CD4-positive, CD25-positive, alpha-beta regulatory T cell (primary cell): ENCODE results near the gene C12orf43. TPM values are rescaled to one million over a fixed set of nuclear protein-coding genes. Genes with fewer than 3 reads are reported as not detected.

Experiments
- ATAC-seq, 2 donors: fragments of 150-1000 bp; cut with Tn5 transposase; one replicate each; pipeline ENCODE4 v1.10.0; 2021; ENCODE audit warnings: low read depth in 2 of 2, moderate number of reproducible peaks in 2 of 2, moderate library complexity in 1 of 2
- DNase-seq, 3 donors: peaks; one replicate each; pipeline versions ENCODE4 v3.0.0 to v3.0.0-alpha.2; 2012 to 2022; ENCODE audit warnings: mixed read lengths in 1 of 3
- H3K27ac ChIP-seq: one replicate; pipeline ENCODE4 v1.7.0; 2013; ENCODE audit warnings: mild to moderate bottlenecking, low read length; ENCODE audit not compliant: insufficient read depth, poor library complexity, severe bottlenecking
- H3K27me3 ChIP-seq: one replicate; pipeline ENCODE4 v1.7.0; 2013; ENCODE audit warnings: low read length; ENCODE audit not compliant: control insufficient read depth, insufficient read depth
- H3K36me3 ChIP-seq: one replicate; pipeline ENCODE4 v1.7.0; 2013; ENCODE audit warnings: mild to moderate bottlenecking, low read length, moderate library complexity; ENCODE audit not compliant: control insufficient read depth, insufficient read depth
- H3K4me1 ChIP-seq: 2 replicates; pipeline ENCODE4 v1.7.0; 2013; ENCODE audit warnings: mild to moderate bottlenecking, low read length; ENCODE audit not compliant: insufficient read depth, control insufficient read depth, poor library complexity, severe bottlenecking
- H3K4me3 ChIP-seq: one replicate; pipeline ENCODE4 v1.7.0; 2013; ENCODE audit warnings: low read depth, mild to moderate bottlenecking, low read length, moderate library complexity
- H3K9me3 ChIP-seq, 2 experiments: 1 replicate in 1 of 2; 2 replicates in 1 of 2; pipeline ENCODE4 v1.7.0; 2013; ENCODE audit warnings: low read length in 2 of 2, mild to moderate bottlenecking in 1 of 2, moderate library complexity in 1 of 2; ENCODE audit not compliant: control insufficient read depth in 2 of 2
- H3K27ac Mint-ChIP-seq, 3 donors: one replicate each; pipeline ENCODE4 v1.8.0; 2020 to 2022; ENCODE audit warnings: mild to moderate bottlenecking in 3 of 3, mixed read lengths in 3 of 3, moderate library complexity in 2 of 3
- H3K27me3 Mint-ChIP-seq: one replicate; pipeline ENCODE4 v1.8.0; 2022; ENCODE audit warnings: mild to moderate bottlenecking, mixed read lengths
- H3K36me3 Mint-ChIP-seq: one replicate; pipeline ENCODE4 v1.8.0; 2020; ENCODE audit warnings: mixed read lengths
- H3K4me1 Mint-ChIP-seq, 4 donors: one replicate each; pipeline ENCODE4 v1.8.0; 2020 to 2022; ENCODE audit warnings: mixed read lengths in 4 of 4, mild to moderate bottlenecking in 1 of 4
- H3K4me3 Mint-ChIP-seq, 4 donors: one replicate each; pipeline ENCODE4 v1.8.0; 2020 to 2022; ENCODE audit warnings: mild to moderate bottlenecking in 4 of 4, mixed read lengths in 4 of 4, moderate library complexity in 3 of 4
- H3K9me3 Mint-ChIP-seq, 7 donors: one replicate each; pipeline ENCODE4 v1.8.0; 2020 to 2022; ENCODE audit warnings: mixed read lengths in 7 of 7, mild to moderate bottlenecking in 3 of 7, moderate library complexity in 2 of 7
- polyA plus RNA-seq, 4 donors: library from polyadenylated mRNA; unstranded; fragments of 300-500 nt; fragmentation: Illumina TruSeq; gene quantifications; one replicate each; pipeline ENCODE4 v1.2.3, GENCODE V29; 2021
- total RNA-seq: library from RNA; stranded (reverse); gene quantifications from one replicate; pipeline ENCODE4 v1.2.3, GENCODE V29; 2022

The C12orf43 gene
- total and polyA plus RNA-seq, 5 donors from 2014 or later = 12.1 to 16.1 (median 15.0) TPM

DNA sequence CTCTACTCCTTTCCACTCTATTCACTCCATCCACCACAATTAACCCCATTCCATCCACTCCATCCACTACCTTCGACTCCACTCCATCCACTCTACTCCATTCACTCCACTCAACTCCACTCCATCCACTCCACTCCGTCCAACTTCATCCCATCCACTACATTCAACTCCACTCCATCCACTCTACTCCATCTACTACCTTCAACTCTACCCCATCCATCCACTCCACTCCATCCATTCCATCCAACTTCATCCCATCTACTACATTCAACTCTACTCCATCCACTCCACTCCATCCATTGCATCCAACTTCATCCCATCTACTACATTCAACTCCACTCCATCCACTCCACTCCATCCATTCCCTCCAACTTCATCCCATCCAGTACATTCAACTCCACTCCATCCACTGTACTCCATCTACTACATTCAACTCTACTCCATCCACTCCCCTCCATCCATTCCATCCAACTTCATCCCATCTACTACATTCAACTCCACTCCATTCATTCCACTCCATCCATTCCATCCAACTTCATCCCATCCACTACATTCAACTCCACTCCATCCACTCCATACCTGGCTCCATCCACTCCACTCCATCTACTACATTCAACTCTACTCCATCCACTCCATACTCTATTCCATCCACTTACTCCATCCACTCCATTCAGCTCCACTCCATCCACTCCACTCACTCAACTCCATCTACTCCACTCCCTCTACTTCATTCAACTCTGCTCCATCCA is 21.5 kb downstream of the C12orf43 start:
- Mint-ChIP-seq H3K9me3 (peaks cover 0 to 2% (median 0%) of the 10 kb centered on the region in 7 donors), H3K4me3 (no peak overlapping the region), H3K27ac (no peak overlapping the region), H3K36me3 (no peaks in the 10 kb centered on the region), H3K4me1 (no peaks in the 10 kb centered on the region), H3K27me3 (peaks cover 13% of the 10 kb centered on the region)
- Histone ChIP-seq H3K4me3 (no peak overlapping the region), H3K9me3 (no peaks in the 10 kb centered on the region), H3K27ac (no peak overlapping the region), H3K4me1 (no peaks in the 10 kb centered on the region), H3K27me3 (no peaks in the 10 kb centered on the region), H3K36me3 (no peaks in the 10 kb centered on the region)
- DNase-seq = no peak
- ATAC-seq = no peak

DNA sequence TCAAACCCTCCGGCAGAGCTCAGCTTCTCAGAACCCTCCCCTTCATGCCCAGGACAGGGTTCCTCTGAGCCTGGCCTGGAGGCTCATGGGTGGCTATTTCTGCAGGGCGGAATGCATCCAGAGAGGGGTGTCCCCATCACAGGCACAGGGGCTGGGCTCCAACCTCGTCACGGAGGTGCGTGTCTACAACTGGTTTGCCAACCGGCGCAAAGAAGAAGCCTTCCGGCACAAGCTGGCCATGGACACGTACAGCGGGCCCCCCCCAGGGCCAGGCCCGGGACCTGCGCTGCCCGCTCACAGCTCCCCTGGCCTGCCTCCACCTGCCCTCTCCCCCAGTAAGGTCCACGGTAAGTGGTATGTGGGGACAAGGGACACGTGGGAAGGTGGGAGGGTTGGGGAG is 22.2 kb downstream of the C12orf43 start:
- H3K9me3 ChIP-seq = no peaks in the 10 kb centered on the region
- Mint-ChIP-seq H3K9me3 (peaks cover 0 to 2% (median 0%) of the 10 kb centered on the region in 7 donors), H3K4me3 (no peak overlapping the region), H3K27ac (no peak overlapping the region), H3K36me3 (no peaks in the 10 kb centered on the region), H3K27me3 (peaks cover 13% of the 10 kb centered on the region), H3K4me1 (no peaks in the 10 kb centered on the region)
- H3K4me1 ChIP-seq = no peaks in the 10 kb centered on the region
- ATAC-seq = no peak
- no peaks in the 10 kb centered on the region for H3K27me3 ChIP-seq
- DNase-seq = no peak
- no peak overlapping the region for H3K27ac ChIP-seq
- no peak overlapping the region for H3K4me3 ChIP-seq
- H3K36me3 ChIP-seq = no peaks in the 10 kb centered on the region

DNA sequence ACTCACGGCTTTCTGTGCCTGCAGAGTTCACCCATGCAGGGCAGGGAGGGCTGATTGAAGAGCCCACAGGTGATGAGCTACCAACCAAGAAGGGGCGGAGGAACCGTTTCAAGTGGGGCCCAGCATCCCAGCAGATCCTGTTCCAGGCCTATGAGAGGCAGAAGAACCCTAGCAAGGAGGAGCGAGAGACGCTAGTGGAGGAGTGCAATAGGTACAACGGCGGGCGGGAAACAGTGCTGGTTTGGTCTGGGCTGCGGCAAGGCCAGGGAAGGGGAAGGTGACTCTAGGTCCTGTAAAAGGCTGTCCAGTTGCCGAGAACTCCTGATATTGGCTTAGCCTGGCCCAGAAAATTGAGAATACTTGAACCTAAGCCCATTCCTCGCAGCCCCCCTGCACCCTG is 22.8 kb downstream of the C12orf43 start:
- H3K4me3 ChIP-seq = no peak overlapping the region
- Mint-ChIP-seq H3K27me3 (peaks cover 13% of the 10 kb centered on the region), H3K9me3 (peaks cover 0 to 2% (median 0%) of the 10 kb centered on the region in 7 donors), H3K36me3 (no peaks in the 10 kb centered on the region), H3K27ac (no peak overlapping the region), H3K4me3 (no peak overlapping the region), H3K4me1 (no peaks in the 10 kb centered on the region)
- no peaks in the 10 kb centered on the region for H3K4me1 ChIP-seq
- no peak for ATAC-seq
- H3K27me3 ChIP-seq = no peaks in the 10 kb centered on the region
- H3K9me3 ChIP-seq = no peaks in the 10 kb centered on the region
- DNase-seq = no peak
- no peaks in the 10 kb centered on the region for H3K36me3 ChIP-seq
- no peak overlapping the region for H3K27ac ChIP-seq

DNA sequence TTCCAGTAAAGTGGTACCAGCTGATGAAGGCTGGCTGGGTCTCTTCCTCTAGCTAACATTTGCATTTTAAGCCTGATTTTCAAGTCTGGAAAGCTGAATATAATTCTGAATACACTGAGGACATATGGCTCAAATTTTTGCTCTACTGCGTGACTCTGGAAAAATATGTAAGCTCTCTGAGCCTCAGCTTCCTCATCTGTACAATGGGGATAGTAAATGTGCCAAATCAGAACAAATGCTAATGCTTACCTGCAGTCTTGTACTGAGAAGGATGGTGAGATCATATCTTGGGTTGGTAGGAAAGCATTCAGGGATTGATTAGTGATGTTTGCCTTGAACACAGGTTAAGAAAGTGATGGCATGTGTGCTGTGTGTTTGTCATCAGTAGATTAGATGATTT is 23.3 kb downstream of the C12orf43 start:
- no peak overlapping the region for H3K27ac ChIP-seq
- H3K4me3 Mint-ChIP-seq = no peak overlapping the region
- no peak overlapping the region for H3K4me3 ChIP-seq
- peaks cover 0 to 6% (median 0%) of the 10 kb centered on the region in 7 donors for H3K9me3 Mint-ChIP-seq
- no peaks in the 10 kb centered on the region for H3K4me1 Mint-ChIP-seq
- no peaks in the 10 kb centered on the region for H3K4me1 ChIP-seq
- no peaks in the 10 kb centered on the region for H3K9me3 ChIP-seq
- ATAC-seq (no peak), DNase-seq (no peak)
- no peaks in the 10 kb centered on the region for H3K36me3 Mint-ChIP-seq
- H3K27me3 ChIP-seq = no peaks in the 10 kb centered on the region
- H3K36me3 ChIP-seq = no peaks in the 10 kb centered on the region
- H3K27me3 Mint-ChIP-seq = peaks cover 13% of the 10 kb centered on the region
- no peak overlapping the region for H3K27ac Mint-ChIP-seq

DNA sequence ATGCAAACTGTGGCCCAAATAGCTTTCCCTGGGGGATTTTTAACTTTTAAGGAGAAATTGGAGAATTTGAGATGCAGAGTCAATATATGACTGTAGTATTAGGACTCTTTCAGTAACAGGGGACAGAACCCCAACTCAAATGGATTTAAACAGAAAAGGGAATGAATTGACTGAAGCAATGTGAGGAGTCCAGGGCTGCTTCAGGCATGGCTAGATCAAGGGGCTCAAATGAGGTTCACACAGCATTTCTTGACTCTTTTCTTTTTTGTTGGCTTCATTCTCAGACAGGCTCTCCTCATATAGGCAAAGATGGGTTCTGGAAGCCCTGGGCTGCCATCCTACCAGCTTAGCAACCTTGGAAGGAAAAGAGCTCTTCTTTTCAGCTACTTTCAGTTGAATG is 24.3 kb downstream of the C12orf43 start:
- peaks cover 0 to 4% (median 0%) of the 10 kb centered on the region in 7 donors for H3K9me3 Mint-ChIP-seq
- H3K4me1 ChIP-seq = no peaks in the 10 kb centered on the region
- no peaks in the 10 kb centered on the region for H3K36me3 ChIP-seq
- ATAC-seq = no peak
- no peak overlapping the region for H3K4me3 ChIP-seq
- no peak for DNase-seq
- H3K36me3 Mint-ChIP-seq = no peaks in the 10 kb centered on the region
- no peak overlapping the region for H3K27ac ChIP-seq
- H3K4me1 Mint-ChIP-seq = no peaks in the 10 kb centered on the region
- H3K9me3 ChIP-seq = no peaks in the 10 kb centered on the region
- H3K27ac Mint-ChIP-seq = no peak overlapping the region
- H3K4me3 Mint-ChIP-seq = no peak overlapping the region
- H3K27me3 Mint-ChIP-seq = peaks cover 13% of the 10 kb centered on the region
- no peaks in the 10 kb centered on the region for H3K27me3 ChIP-seq

DNA sequence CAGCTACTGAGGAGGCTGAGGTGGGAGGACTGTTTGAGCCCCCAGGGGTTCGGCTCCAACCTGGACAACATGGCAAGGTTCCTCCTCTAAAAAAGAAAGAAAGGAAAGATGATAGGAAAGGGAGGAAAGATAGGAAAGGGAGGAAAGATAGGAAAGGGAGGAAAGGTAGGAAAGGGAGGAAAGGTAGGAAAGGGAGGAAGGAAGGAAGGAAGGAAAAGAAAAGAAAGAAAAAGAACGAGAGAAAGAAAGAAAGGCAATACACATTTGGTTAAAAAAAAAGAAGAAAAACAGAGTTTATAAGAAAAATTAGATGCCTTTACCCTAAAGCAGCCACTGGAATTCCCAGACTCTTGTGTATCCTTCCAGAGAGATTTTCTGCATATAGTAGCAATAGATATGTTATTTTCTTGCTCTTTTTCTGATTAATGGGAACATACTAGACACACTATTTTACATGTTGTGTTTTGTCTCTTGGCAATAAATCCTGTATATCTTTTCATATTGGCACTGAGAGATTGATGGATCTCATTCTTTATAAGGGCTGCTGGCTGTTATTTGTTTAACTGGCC is 25.7 kb downstream of the C12orf43 start:
- Mint-ChIP-seq H3K36me3 (no peaks in the 10 kb centered on the region), H3K4me3 (no peak overlapping the region), H3K9me3 (peaks cover 0 to 4% (median 0%) of the 10 kb centered on the region in 7 donors), H3K27me3 (peaks cover 13% of the 10 kb centered on the region), H3K27ac (no peak overlapping the region), H3K4me1 (no peaks in the 10 kb centered on the region)
- H3K27me3 ChIP-seq = no peaks in the 10 kb centered on the region
- no peak overlapping the region for H3K27ac ChIP-seq
- H3K9me3 ChIP-seq = no peaks in the 10 kb centered on the region
- DNase-seq = no peak
- no peaks in the 10 kb centered on the region for H3K36me3 ChIP-seq
- H3K4me1 ChIP-seq = no peaks in the 10 kb centered on the region
- H3K4me3 ChIP-seq = no peak overlapping the region
- no peak for ATAC-seq

DNA sequence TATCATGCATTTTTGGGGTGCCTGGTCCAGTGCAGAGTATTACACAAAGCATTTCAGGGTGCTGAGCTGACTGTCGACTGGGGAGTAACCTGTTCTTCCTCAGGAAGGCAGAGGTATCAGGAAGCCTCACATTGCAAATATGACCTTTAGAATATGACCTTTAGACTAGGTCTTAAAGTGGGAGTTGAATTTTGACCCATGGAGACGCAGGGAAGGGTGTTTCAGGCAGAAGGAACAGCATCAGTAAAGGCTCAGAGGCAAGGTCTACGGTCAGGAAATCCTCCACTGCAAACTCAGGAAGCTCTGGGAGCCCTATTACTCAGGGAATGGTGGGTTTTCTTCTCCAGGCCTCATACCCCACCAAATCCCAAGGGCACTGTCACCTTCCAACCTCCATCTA is 26.6 kb downstream of the C12orf43 start:
- Histone ChIP-seq H3K36me3 (no peaks in the 10 kb centered on the region), H3K4me3 (no peak overlapping the region), H3K27ac (no peak overlapping the region), H3K4me1 (no peaks in the 10 kb centered on the region), H3K9me3 (no peaks in the 10 kb centered on the region), H3K27me3 (no peaks in the 10 kb centered on the region)
- no peak overlapping the region for H3K27ac Mint-ChIP-seq
- peaks cover 0 to 4% (median 0%) of the 10 kb centered on the region in 7 donors for H3K9me3 Mint-ChIP-seq
- no peaks in the 10 kb centered on the region for H3K4me1 Mint-ChIP-seq
- H3K4me3 Mint-ChIP-seq = no peak overlapping the region
- peaks cover 13% of the 10 kb centered on the region for H3K27me3 Mint-ChIP-seq
- H3K36me3 Mint-ChIP-seq = no peaks in the 10 kb centered on the region
- no peak for DNase-seq
- no peak for ATAC-seq

DNA sequence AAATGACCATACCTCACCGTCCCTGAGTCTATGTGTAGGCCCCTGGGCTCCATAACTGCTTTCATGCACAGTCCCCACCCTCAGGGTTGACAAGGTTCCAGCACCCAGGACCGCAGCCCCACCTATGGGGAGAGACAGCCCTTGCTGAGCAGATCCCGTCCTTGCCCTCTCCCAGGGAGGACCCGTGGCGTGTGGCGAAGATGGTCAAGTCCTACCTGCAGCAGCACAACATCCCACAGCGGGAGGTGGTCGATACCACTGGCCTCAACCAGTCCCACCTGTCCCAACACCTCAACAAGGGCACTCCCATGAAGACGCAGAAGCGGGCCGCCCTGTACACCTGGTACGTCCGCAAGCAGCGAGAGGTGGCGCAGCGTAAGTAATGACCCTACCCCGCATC is 27.6 kb downstream of the C12orf43 start:
- Mint-ChIP-seq H3K4me3 (no peak overlapping the region), H3K9me3 (peaks cover 0 to 4% (median 0%) of the 10 kb centered on the region in 7 donors), H3K36me3 (no peaks in the 10 kb centered on the region), H3K4me1 (no peaks in the 10 kb centered on the region), H3K27me3 (peaks cover 19% of the 10 kb centered on the region), H3K27ac (no peak overlapping the region)
- no peak for ATAC-seq
- Histone ChIP-seq H3K4me1 (no peaks in the 10 kb centered on the region), H3K36me3 (no peaks in the 10 kb centered on the region), H3K27me3 (no peaks in the 10 kb centered on the region), H3K9me3 (no peaks in the 10 kb centered on the region), H3K27ac (no peak overlapping the region), H3K4me3 (no peak overlapping the region)
- no peak for DNase-seq
